Activated CD4-positive, alpha-beta T cell treated with anti-CD3 and anti-CD28 coated beads, Interleukin-2, amount 10 ng/mL, durations not matched to agents 24 days and 14 days (primary cell): ENCODE measurements around the gene GABBR2. TPM values are rescaled to one million over a fixed set of nuclear protein-coding genes. Genes with fewer than 3 reads are reported as not detected.
"Not testable (repeated sequence)": the region's sequence is repeated elsewhere in the genome, so short reads cannot be mapped to it uniquely, and the experiment has no call there.

Experiments
- DNase-seq: peaks from one replicate; pipeline ENCODE4 v3.0.0; 2022
- H3K27ac Mint-ChIP-seq: one replicate; pipeline ENCODE4 v1.8.0; 2022; ENCODE audit warnings: mild to moderate bottlenecking, mixed read lengths
- H3K27me3 Mint-ChIP-seq: one replicate; pipeline ENCODE4 v1.8.0; 2022; ENCODE audit warnings: mixed read lengths
- H3K36me3 Mint-ChIP-seq: one replicate; pipeline ENCODE4 v1.8.0; 2022; ENCODE audit warnings: low read depth, mild to moderate bottlenecking, mixed read lengths
- H3K4me1 Mint-ChIP-seq: one replicate; pipeline ENCODE4 v1.8.0; 2021; ENCODE audit warnings: mixed read lengths
- H3K4me3 Mint-ChIP-seq: one replicate; pipeline ENCODE4 v1.8.0; 2022; ENCODE audit warnings: mild to moderate bottlenecking, moderate library complexity, mixed read lengths
- H3K9me3 Mint-ChIP-seq: one replicate; pipeline ENCODE4 v1.8.0; 2021; ENCODE audit warnings: mixed read lengths
- intact Hi-C: fragments of 100-400 bp; cut with micrococcal nuclease; formaldehyde crosslinking; loops from one replicate; pipeline ENCODE4 v1.15.1; 2023
- total RNA-seq: library from RNA; stranded (reverse); gene quantifications from 2 replicates; pipeline ENCODE4 v1.2.3, GENCODE V29; 2022

The GABBR2 gene
- total RNA-seq, 1 donor from 2014 or later = not detected

DNA sequence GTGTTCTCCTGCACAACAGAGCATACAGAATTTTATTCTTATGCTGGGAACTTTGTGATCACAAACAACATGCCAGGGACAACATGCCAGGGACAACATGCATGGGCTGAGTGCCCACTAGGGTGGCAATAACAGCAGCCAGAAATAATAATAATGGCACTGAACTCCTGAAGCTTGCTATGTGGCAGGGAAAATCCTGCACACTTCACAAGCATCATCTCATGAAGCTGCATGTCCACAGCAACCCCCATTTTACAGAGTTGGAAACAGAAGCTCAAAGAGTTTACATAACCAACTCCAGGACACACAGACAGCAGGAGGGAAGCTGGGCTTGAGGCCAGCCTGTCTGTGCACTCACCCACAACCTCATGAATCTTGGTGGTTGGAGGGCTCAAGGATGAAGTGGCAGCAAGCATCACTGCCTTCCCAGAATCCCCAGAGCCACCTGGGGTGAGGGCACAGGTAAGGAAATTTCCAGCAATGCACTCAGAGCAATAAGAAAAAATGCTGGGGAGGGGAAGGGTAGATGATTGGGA lies 111.4 kb downstream of the GABBR2 start:
- DNase-seq = no peak
- H3K4me1 Mint-ChIP-seq = no peaks in the 10 kb centered on the region
- H3K27ac Mint-ChIP-seq = no peak overlapping the region
- H3K4me3 Mint-ChIP-seq = no peak overlapping the region
- peaks cover 2% of the 10 kb centered on the region for H3K27me3 Mint-ChIP-seq
- no peaks in the 10 kb centered on the region for H3K9me3 Mint-ChIP-seq
- no peaks in the 10 kb centered on the region for H3K36me3 Mint-ChIP-seq
- intact Hi-C loops = no loop called here

DNA sequence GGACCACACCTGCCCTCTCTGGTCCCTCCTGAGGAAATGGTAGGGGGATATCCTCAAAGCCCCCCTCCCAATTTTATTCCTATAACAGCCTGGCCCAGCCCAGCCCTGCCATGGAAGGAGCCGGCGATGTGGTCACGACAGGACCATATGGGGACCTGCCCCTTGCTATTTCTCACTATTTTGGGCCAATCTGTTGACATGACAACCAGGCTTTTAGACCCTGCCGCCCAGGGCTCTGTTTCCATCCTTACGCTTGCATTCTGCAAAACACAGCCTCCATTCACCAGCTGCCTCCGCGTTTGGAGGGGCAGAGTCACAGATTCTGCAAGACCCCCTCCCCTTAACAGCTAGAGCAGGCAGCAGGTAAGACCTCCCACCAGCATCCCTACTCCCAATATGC lies 112.2 kb downstream of the GABBR2 start:
- intact Hi-C loops = no loop called here
- Mint-ChIP-seq H3K4me3 (no peak overlapping the region), H3K4me1 (no peaks in the 10 kb centered on the region), H3K36me3 (no peaks in the 10 kb centered on the region), H3K9me3 (no peaks in the 10 kb centered on the region), H3K27me3 (peaks cover 2% of the 10 kb centered on the region), H3K27ac (no peak overlapping the region)
- no peak for DNase-seq

DNA sequence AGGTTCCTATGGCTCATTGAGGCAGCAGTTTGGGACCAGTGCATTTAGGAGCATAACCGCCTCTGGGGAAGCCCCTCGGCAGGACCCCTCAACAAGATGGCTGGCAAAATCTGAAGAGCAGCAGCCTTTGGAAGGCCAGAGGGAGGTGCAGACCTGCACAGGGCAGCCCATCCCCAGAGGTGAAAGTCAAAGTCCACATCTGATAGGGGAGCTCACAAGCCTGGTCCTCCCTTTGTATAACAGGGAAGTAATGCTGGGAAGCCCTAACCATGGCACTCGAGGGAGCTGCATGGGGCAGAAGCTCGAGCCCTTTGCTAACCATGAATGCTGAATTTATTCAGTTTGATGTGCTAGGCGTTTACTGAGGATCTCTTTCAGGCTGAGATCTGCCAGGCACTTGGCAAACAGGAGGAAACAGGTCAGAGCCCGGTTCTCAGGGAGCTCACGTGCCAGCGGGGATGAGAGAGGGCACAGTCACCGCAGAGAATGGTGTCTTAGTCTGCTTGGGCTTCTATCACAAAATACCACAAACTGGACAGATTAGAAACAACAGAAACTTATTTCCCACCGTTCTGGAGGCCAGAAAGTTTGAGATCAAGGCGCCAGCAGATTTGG lies 114.1 kb downstream of the GABBR2 start:
- no peak overlapping the region for H3K27ac Mint-ChIP-seq
- no peaks in the 10 kb centered on the region for H3K9me3 Mint-ChIP-seq
- DNase-seq = no peak
- no peaks in the 10 kb centered on the region for H3K4me1 Mint-ChIP-seq
- intact Hi-C loops = no loop called here
- H3K27me3 Mint-ChIP-seq = peaks cover 1% of the 10 kb centered on the region
- H3K4me3 Mint-ChIP-seq = no peak overlapping the region
- no peaks in the 10 kb centered on the region for H3K36me3 Mint-ChIP-seq

DNA sequence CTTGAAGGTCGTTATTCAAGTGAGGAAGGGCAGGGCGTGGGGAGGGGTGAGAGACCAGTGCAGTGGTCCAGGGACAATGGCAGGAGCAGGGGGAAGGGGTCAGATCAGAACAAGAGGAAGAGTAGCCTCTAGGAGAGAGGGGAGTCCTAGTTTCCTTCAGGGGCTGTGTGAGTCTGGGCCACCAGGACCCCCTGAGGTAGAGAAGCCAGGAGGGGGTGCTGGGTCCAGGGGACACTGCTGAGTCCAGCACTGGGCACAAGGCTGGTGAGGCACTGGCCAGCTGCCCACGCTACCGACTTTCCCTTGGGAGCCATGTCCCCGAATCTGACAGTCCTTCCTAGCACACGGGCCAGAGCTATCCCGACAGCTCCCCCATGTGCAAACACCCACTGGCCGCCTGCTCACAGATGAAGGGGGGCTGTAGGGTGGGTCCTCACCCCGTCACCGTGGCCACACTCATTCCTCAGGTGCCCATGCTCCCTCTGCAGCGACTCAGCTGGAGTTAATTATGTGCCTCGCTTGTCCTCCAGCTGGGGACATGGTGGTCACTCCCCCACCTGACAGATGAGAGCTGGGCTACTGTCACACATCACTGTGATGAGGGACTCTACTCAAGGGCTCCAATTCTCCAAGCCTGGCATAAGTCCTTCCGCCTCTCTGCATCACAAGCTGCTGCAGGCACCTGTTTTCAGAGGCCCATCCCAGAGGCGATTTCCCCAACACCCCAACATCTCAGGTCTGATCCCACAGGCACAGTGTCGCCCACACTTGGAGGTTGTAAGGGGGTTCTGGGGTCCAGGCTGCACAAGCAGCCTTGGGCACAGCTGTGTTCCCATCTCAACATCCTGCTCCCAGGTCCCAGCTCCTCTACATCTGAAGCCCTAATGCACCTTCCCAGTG lies 115.1 kb downstream of the GABBR2 start:
- Mint-ChIP-seq H3K4me3 (no peak overlapping the region), H3K27ac (no peak overlapping the region), H3K4me1 (no peaks in the 10 kb centered on the region), H3K9me3 (no peaks in the 10 kb centered on the region), H3K36me3 (no peaks in the 10 kb centered on the region), H3K27me3 (peaks cover 3% of the 10 kb centered on the region)
- intact Hi-C loops = no loop called here
- DNase-seq = no peak

DNA sequence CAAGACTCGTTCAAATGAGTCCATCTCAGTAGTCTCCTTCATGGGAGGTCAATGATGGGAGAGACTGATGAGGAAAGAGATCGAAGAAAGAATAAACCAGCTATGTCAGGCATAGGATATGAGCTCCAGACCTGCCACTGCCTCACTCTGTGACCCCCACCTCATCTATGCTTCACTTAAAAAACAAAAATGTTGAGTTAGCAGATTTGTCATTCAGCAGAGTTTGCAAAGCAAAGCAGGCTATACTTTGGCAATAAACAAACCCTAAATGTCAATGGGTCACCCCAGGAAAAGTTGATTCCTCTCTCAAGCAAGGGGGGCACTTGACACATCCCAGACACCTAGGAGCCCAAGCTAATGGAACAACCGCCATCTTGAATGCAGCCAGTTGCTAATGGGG lies 117.0 kb downstream of the GABBR2 start:
- intact Hi-C loops = no loop called here
- Mint-ChIP-seq H3K4me3 (no peak overlapping the region), H3K9me3 (no peaks in the 10 kb centered on the region), H3K27me3 (peaks cover 11% of the 10 kb centered on the region), H3K27ac (no peak overlapping the region), H3K36me3 (no peaks in the 10 kb centered on the region), H3K4me1 (no peaks in the 10 kb centered on the region)
- DNase-seq = no peak

DNA sequence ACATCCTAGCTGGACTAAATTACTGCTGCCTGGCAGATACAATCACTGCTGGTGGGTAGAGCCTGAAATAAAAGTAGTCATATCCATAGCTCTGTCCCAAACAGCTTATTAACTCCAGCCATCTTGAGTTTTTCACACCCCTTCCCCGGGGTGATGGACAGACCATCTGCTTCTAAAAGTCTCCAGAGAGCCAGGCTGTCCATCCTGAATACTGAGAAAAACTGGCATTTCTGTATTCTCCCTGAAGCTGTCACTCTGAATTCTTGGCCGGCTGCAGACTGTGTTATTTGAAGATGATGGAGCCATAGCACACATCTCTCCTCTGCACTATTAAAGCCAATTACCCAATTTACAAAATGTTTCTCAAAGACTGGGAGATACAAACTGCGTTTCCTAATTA lies 118.6 kb downstream of the GABBR2 start:
- no peaks in the 10 kb centered on the region for H3K9me3 Mint-ChIP-seq
- H3K4me3 Mint-ChIP-seq = no peak overlapping the region
- no peak overlapping the region for H3K27ac Mint-ChIP-seq
- intact Hi-C loops = no loop called here
- no peak for DNase-seq
- H3K4me1 Mint-ChIP-seq = no peaks in the 10 kb centered on the region
- peaks cover 13% of the 10 kb centered on the region for H3K27me3 Mint-ChIP-seq
- H3K36me3 Mint-ChIP-seq = no peaks in the 10 kb centered on the region

DNA sequence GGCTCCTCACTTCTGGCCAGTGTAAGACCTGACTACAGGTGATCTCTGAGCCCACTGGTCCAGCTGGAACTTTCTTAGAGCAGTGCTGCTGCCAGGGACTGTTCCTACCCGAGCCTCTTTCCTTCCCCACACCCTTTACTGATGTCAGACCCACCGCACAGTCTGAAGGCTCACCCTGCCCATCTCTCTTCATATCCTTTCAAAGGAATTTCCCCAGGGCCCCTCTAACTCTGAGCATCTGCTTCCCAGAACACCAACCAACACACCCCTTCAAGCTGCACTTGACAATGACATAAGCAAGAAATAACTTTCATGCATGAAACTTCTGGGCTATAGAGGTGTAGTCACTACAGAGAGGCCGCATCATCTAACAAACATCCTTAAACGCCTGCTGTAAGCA lies 119.6 kb downstream of the GABBR2 start:
- no peaks in the 10 kb centered on the region for H3K36me3 Mint-ChIP-seq
- peaks cover 2% of the 10 kb centered on the region for H3K4me1 Mint-ChIP-seq
- no peak for DNase-seq
- no peak overlapping the region for H3K4me3 Mint-ChIP-seq
- intact Hi-C loops = no loop called here
- no peak overlapping the region for H3K27ac Mint-ChIP-seq
- no peaks in the 10 kb centered on the region for H3K9me3 Mint-ChIP-seq
- H3K27me3 Mint-ChIP-seq = peaks cover 19% of the 10 kb centered on the region

DNA sequence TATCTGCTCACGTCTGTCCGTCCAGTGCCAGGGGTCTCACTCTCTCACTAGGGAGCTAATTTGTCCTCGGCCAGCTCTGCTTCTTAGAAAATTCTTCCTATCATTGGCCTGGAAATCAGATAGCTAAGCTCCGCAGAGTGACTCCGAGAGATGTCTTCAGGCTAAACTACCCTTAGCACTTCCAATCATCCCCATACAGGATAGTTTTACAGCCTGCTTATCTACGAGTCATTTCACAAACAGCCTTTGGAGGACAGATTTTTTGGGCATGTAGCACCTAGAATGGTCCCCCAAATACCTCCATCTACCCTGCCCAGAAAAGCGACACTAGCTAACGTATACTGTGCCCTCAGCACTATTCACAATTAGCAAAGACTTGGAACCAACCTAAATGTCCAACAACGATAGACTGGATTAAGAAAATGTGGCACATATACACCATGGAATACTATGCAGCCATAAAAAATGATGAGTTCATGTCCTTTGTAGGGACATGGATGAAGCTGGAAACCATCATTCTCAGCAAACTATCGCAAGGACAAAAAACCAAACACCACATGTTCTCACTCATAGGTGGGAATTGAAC lies 123.8 kb downstream of the GABBR2 start:
- intact Hi-C loops, H3K9me3 Mint-ChIP-seq, H3K36me3 Mint-ChIP-seq, H3K4me1 Mint-ChIP-seq, DNase-seq, H3K27ac Mint-ChIP-seq, H3K4me3 Mint-ChIP-seq: not testable (repeated sequence)
- peaks cover 25% of the 10 kb centered on the region for H3K27me3 Mint-ChIP-seq

DNA sequence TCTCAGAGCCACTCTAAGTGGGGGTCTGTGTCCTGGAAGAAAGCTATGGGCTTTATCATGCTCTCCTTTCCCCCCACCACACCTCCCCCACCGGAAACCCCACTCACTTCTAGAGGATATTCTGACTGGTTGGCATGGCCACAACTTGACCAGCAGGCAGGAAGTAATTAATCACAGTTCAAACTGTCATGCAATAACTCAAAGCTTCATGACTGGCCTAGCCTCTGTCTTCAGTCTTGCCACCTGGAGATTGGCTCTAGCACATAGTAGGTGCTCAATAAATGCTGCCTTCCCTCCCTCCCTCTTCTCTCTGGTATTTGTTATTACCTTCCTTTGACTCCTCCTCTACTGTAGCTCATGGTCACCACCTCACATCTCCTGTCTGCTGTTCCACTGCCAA lies 124.7 kb downstream of the GABBR2 start:
- H3K27me3 Mint-ChIP-seq = peaks cover 26% of the 10 kb centered on the region
- intact Hi-C loops = no loop called here
- no peak overlapping the region for H3K27ac Mint-ChIP-seq
- no peaks in the 10 kb centered on the region for H3K9me3 Mint-ChIP-seq
- no peak for DNase-seq
- no peak overlapping the region for H3K4me3 Mint-ChIP-seq
- no peaks in the 10 kb centered on the region for H3K36me3 Mint-ChIP-seq
- peaks cover 3% of the 10 kb centered on the region for H3K4me1 Mint-ChIP-seq

DNA sequence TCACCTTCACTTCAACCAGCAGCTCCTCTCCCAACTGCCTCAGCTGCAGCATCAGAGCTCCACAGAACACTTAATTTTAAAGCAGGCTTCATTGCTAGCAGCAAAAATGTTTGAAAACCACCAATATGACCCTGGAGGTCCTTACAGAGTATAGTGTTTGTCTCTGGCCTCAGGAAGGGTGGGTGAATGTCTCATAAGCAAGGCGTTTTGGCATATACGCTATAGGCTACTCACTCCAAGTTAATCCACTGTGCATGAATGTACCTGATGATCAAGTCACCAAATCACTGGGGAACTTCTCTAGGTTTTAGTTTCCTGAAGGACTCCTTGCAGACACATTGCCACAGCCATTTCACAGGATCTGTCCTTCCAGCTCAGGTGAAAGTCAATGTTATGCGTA lies 125.3 kb downstream of the GABBR2 start:
- H3K27ac Mint-ChIP-seq = no peak overlapping the region

DNA sequence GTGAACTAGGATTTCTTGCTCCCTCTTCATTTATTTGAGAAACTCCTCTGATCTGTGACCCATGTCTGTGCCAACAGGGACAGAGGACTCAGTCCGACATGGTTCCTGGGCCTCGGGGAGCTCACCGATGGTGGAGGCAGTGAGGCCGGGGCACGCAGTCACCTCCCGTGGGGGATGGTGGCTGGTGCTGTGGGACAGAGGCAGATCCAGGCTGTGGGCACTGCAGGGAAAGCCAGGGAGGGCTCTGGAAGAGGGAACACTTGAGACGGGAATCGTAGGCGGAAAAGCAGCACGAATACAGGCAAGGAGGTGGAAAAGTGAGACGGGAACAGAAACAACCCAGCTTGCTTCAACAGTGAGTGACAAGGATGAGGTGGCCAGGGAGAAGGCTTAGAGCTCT lies 127.8 kb downstream of the GABBR2 start:
- Mint-ChIP-seq H3K4me1 (peaks cover 11% of the 10 kb centered on the region), H3K27me3 (peaks cover 37% of the 10 kb centered on the region)

More for the DNA sequence above, 125.3 kb downstream of the GABBR2 start:
- intact Hi-C loops = no loop called here
- H3K36me3 Mint-ChIP-seq = no peaks in the 10 kb centered on the region
- no peaks in the 10 kb centered on the region for H3K9me3 Mint-ChIP-seq
- DNase-seq = no peak
- peaks cover 29% of the 10 kb centered on the region for H3K27me3 Mint-ChIP-seq
- no peak overlapping the region for H3K4me3 Mint-ChIP-seq
- peaks cover 3% of the 10 kb centered on the region for H3K4me1 Mint-ChIP-seq

DNA sequence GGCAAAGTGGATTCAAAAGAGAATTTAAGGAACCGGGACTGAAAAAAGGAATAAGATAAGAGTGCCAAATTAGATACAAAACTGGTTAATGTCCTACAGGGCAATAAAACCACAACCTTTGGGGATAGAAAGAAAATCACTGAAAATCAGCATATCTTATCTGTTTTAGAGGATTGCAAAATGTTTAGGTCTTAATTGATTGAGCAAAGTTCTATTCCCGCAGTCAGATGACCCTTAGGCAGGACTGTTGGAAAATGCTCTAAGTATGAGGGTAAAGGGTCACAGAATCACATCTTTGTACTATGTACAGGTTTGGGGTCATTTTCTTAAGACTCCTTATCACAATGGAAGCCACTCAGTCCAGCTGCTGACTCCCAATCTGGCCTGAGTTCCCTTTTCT lies 129.0 kb downstream of the GABBR2 start:
- peaks cover 36% of the 10 kb centered on the region for H3K27me3 Mint-ChIP-seq
- no peak overlapping the region for H3K27ac Mint-ChIP-seq
- H3K4me3 Mint-ChIP-seq = no peak overlapping the region
- H3K9me3 Mint-ChIP-seq = peaks cover 6% of the 10 kb centered on the region
- no peak for DNase-seq
- H3K4me1 Mint-ChIP-seq = peaks cover 22% of the 10 kb centered on the region
- intact Hi-C loops = no loop called here
- H3K36me3 Mint-ChIP-seq = no peaks in the 10 kb centered on the region

More for the DNA sequence above, 127.8 kb downstream of the GABBR2 start:
- Mint-ChIP-seq H3K4me3 (no peak overlapping the region), H3K36me3 (no peaks in the 10 kb centered on the region), H3K27ac (no peak overlapping the region), H3K9me3 (peaks cover 6% of the 10 kb centered on the region)
- DNase-seq = no peak
- intact Hi-C loops = no loop called here

DNA sequence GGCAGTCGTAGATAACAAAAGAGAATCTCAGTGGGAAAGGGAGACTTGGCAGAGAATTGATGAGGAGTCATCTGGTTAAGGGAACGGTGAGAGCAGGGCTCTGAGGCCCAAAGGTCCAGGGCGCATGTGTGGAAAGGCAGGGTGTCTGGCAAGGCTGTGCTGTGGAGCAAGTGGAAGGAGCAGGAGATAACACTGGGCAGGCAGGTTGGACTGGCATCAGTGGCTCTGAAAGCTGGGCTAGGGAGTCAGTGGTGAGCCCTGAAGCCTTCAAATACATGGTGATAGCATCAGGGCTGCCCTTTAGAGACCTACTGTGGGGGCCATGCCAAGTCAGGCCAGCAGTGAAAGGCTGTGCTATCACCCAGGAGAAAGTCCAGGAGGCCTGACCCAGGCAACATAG lies 131.3 kb downstream of the GABBR2 start:
- Mint-ChIP-seq H3K4me1 (peaks cover 20% of the 10 kb centered on the region), H3K27ac (no peak overlapping the region)

DNA sequence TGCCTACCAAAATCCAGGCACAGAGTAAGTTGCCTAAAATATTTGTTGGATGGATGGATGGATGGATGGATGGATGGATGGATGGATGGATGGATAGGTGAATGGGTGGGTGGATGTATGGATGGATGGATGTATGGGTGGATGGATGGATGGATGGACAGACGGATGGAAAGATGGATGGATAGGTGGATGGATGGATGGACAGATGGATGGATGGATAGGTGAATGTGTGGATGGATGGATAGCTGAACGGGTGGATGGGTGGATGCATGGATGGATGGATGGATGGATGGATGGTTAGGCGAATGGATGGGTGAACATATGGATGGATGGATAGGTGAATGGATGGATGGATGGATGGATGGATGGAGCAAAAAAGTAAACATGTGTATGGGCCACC lies 131.9 kb downstream of the GABBR2 start:
- DNase-seq = no peak
- Mint-ChIP-seq H3K9me3 (peaks cover 6% of the 10 kb centered on the region), H3K36me3 (no peaks in the 10 kb centered on the region), H3K27me3 (peaks cover 44% of the 10 kb centered on the region), H3K4me3 (no peak overlapping the region), H3K4me1 (peaks cover 20% of the 10 kb centered on the region), H3K27ac (no peak overlapping the region)
- intact Hi-C loops = no loop called here

More for the DNA sequence above, 131.3 kb downstream of the GABBR2 start:
- Mint-ChIP-seq H3K4me3 (no peak overlapping the region), H3K9me3 (peaks cover 6% of the 10 kb centered on the region), H3K36me3 (no peaks in the 10 kb centered on the region), H3K27me3 (peaks cover 43% of the 10 kb centered on the region)
- intact Hi-C loops = no loop called here
- no peak for DNase-seq
